Kidney epithelial cell (primary cell): ENCODE data around the gene NCAM1. TPM values are rescaled to one million over a fixed set of nuclear protein-coding genes. Genes with fewer than 3 reads are reported as not detected.

Source experiments
- DNase-seq: peaks from one replicate; pipeline ENCODE4 v3.0.0-alpha.2; 2010; ENCODE audit warnings: low read depth
- H3K27me3 ChIP-seq: 2 replicates; pipeline ENCODE4 v1.6.0; 2011; ENCODE audit warnings: low read length; ENCODE audit not compliant: control insufficient read depth, insufficient read depth
- H3K36me3 ChIP-seq: 2 replicates; pipeline ENCODE4 v1.5.1; 2011; ENCODE audit warnings: low read length; ENCODE audit not compliant: control insufficient read depth, insufficient read depth
- H3K4me3 ChIP-seq: 2 replicates; pipeline ENCODE4 v1.5.1; 2011; ENCODE audit warnings: low read depth, mild to moderate bottlenecking, control low read depth, low read length
- CTCF ChIP-seq: IDR thresholded peaks from 2 replicates; pipeline ENCODE4 v1.5.1; 2011; ENCODE audit warnings: mild to moderate bottlenecking, moderate library complexity, low read length, control low read depth, inconsistent platforms; ENCODE audit not compliant: insufficient read depth, poor library complexity, severe bottlenecking
- total RNA-seq: library from RNA; depleted of rRNA; stranded (reverse); fragments of >200 nt; gene quantifications from 2 replicates; pipeline ENCODE4 v1.2.3, GENCODE V29; 2015

Gene NCAM1
- total RNA-seq, 1 donor from 2014 or later: 16.5 TPM

DNA sequence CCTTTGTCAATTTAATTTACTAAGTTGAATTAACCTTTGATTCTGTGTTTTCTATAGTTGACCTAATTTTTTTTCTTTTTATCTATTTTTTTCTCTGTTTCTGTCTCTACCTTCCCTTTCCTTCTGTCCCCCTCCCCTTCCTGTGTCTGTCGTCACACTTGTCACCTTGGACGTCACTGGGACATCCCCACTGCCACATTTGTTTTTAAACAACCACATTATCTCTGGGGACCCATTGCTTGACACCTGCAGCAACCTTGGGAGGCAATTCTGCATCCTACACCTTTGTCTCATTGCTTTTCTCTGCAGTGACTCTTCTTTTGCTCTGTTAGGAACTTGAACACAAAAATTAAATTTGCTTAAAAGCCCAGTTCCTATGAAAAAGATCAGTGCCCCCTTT lies 301.4 kb downstream of the NCAM1 start:
- no peaks in the 10 kb centered on the region for H3K27me3 ChIP-seq
- no peak overlapping the region for H3K4me3 ChIP-seq
- no peak for TF ChIP-seq CTCF
- H3K36me3 ChIP-seq: no peaks in the 10 kb centered on the region
- DNase-seq: no peak

DNA sequence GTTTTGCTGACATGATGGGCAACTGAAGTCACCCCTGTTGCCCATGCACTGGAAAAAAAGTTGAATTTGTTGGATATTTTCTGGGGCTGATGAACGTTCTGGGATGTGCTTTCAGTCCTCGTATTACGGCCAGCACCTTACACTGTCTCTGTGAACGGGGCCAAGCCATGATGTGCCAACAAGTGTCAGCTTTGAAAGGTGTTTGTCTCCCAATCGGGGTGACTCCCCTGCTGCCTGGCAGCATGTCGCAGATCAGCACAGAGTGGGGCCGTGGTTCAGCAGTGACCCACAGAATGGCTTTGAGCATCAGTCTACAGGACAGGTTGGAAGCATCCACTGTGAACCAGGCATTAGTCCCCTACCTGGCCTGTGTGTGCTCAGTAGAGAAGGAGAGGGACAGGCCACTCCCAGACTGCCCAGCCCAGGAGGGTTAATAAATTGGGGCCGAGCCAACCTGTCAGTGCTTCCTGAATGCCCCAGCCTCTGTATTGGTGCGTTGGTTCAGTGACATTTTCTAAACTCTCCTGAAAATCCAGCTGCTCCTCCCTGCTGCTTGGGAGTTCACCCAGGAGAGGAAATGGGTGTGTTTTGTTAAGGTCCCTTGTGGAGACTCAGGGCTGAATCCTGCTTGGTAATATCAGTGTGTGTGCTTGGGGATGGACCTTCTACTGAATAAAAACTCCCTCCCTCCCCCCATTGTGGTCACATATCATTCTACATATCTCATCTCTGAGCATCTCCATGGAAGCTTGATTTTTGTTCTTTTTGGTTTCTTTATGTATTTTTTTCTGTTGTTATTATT lies 302.4 kb downstream of the NCAM1 start:
- DNase-seq: no peak
- no peak overlapping the region for H3K4me3 ChIP-seq
- TF ChIP-seq CTCF: no peak
- no peaks in the 10 kb centered on the region for H3K36me3 ChIP-seq
- no peaks in the 10 kb centered on the region for H3K27me3 ChIP-seq

- Histone ChIP-seq H3K4me3 (no peak overlapping the region), H3K36me3 (no peaks in the 10 kb centered on the region), H3K27me3 (no peaks in the 10 kb centered on the region)
- no peak for TF ChIP-seq CTCF
- no peak for DNase-seq
Observed at GRCh38 chr11:113265362-113265761, 304.1 kb downstream of the NCAM1 start.

DNA sequence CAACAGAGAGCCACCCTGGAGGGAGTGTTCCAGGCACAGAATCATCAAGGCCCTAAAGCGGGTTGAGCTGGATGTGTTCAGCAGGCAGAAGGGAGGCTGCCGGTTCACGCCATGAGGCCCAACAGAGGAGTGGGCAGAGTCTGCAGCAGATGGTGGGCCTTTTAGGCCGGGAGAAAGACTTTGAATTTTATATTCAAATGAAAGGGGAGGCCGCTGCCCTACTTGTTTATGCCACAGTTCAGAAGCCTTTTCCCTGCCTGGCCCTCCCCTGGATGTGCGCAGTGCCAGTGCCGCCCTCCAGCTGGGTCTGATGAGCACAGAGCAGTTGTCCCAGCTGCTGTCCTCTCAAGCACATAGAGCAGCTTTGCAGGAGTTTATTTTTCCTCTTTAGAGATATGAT lies 306.3 kb downstream of the NCAM1 start:
- no peak for DNase-seq
- Histone ChIP-seq H3K4me3 (no peak overlapping the region), H3K36me3 (no peaks in the 10 kb centered on the region), H3K27me3 (no peaks in the 10 kb centered on the region)
- no peak for TF ChIP-seq CTCF

DNA sequence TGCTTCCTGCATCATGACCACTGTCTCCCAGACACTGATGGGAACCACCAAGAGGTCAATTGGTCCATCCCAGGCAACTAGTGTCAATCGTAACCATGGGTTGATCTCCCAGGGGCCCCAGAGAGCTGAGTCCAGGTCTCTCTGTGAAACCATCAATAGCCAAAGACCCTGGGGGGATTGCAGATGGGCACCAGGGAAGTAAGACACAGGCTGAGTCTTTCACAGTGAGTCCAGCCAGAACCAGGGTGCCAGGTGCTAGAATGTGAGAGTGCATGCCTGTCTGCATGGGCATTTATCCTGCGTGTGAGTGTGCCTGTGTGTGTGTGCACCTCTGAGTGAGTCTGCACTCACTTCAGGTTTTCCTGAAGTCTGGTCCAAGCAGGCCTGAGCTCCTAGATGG lies 307.9 kb downstream of the NCAM1 start:
- H3K27me3 ChIP-seq: no peaks in the 10 kb centered on the region
- H3K36me3 ChIP-seq: no peaks in the 10 kb centered on the region
- H3K4me3 ChIP-seq: no peak overlapping the region
- TF ChIP-seq CTCF: no peak
- no peak for DNase-seq

DNA sequence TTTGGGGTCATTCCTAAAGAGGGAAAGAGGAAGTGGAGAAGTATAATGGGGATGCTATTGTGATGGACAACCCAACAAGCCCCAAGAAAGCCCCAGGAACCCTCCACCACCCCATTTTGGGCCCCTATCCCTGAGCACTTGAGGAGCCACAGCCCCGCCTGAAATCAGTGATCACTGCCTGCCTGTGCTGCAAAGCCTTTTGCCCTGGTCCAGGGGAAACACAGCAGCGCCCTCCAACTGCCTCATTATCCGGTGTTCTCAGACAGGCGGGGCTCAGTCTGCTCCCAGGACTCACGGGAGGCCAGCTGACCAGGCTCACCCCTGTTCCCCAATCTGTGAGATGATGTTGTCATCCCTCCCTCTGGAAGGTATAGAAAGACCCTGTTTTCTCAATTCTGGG lies 308.4 kb downstream of the NCAM1 start:
- DNase-seq: no peak
- TF ChIP-seq CTCF: no peak
- Histone ChIP-seq H3K27me3 (no peaks in the 10 kb centered on the region), H3K4me3 (no peak overlapping the region), H3K36me3 (no peaks in the 10 kb centered on the region)
